Stomach (tissue), 4 donors: ENCODE measurements around the gene FIBP.

Experiments used
- CTCF ChIP-seq, 7 experiments: fragments of 450-650 bp in 4 of 7; fragments of 200-600 bp in 3 of 7; sonication (generic) in 3 of 7; IDR thresholded peaks; one replicate each; pipeline ENCODE4 v1.5.1; 2016 to 2019; ENCODE audit warnings: antibody characterized with exemption in 7 of 7, control low read depth in 2 of 7, mild to moderate bottlenecking in 1 of 7
- POLR2A ChIP-seq, 4 donors: fragments of 450-650 bp; IDR thresholded peaks; one replicate each; pipeline ENCODE4 v1.6.1; 2016; ENCODE audit warnings: antibody characterized with exemption in 4 of 4, control low read depth in 2 of 4, mild to moderate bottlenecking in 1 of 4, moderate library complexity in 1 of 4
- POLR2AphosphoS5 ChIP-seq, 3 donors: sonication (generic); formaldehyde crosslinking; IDR thresholded peaks; one replicate each; pipeline ENCODE4 v1.6.1; 2016; ENCODE audit warnings: antibody characterized with exemption in 3 of 3

- TF ChIP-seq CTCF (IDR thresholded peaks at IDR 0.05) (no peak), POLR2A (IDR thresholded peaks at IDR 0.05) (no peak), POLR2AphosphoS5 (IDR thresholded peaks at IDR 0.05) (no peak)
Measured at GRCh38 chr11:65882120-65883057, 5.9 kb downstream of the FIBP start.
